Panc1 (cell line): ENCODE results near the gene DENND10. TPM values are rescaled to one million over a fixed set of nuclear protein-coding genes. Genes with fewer than 3 reads are reported as not detected.
A peak's percentile ranks its signal among the peaks of the same experiment; 100 is the strongest.
"Not testable (repeated sequence)": the region's sequence is repeated elsewhere in the genome, so short reads cannot be mapped to it uniquely, and the experiment has no call there.

Experiments
- ATAC-seq: fragments of 200-7000 bp; cut with Tn5 transposase; 2 replicates; pipeline ENCODE4 v1.9.1; 2020; ENCODE audit warnings: mild to moderate bottlenecking, moderate library complexity
- BruUV-seq: library from RNA; stranded (reverse); fragments of 400-500 nt; replicated peaks from 2 replicates; lab custom pipeline; 2021; lab: Mats Ljungman, UMichigan
- CTCF ChIA-PET: fragments of 300-600 bp; sonication (Branson Sonifier 250); formaldehyde crosslinking; loops from one replicate; lab custom pipeline; 2022; ENCODE audit warnings: antibody characterized with exemption; lab: Charles Lee
- POLR2A ChIA-PET: fragments of 300-600 bp; sonication (Branson Sonifier 250); formaldehyde crosslinking; loops from one replicate; lab custom pipeline; 2022; ENCODE audit warnings: antibody characterized with exemption; lab: Charles Lee
- DNase-seq: peaks from one replicate; pipeline ENCODE4 v3.0.0-alpha.2; 2010; ENCODE audit warnings: low read depth, low spot score
- H3K27ac ChIP-seq: 2 replicates; pipeline ENCODE4 v1.5.1; 2011; ENCODE audit warnings: mild to moderate bottlenecking, low read length, inconsistent platforms
- H3K27me3 ChIP-seq: fragments of 200-500 bp; sonication (Bioruptor generic); 2 replicates; pipeline ENCODE4 v1.6.0; 2014; ENCODE audit warnings: low read length, inconsistent platforms; ENCODE audit not compliant: control insufficient read depth, insufficient read depth
- H3K36me3 ChIP-seq: fragments of 200-500 bp; sonication (Bioruptor generic); 2 replicates; pipeline ENCODE4 v1.5.1; 2014; ENCODE audit warnings: inconsistent platforms, mild to moderate bottlenecking, low read length, moderate library complexity; ENCODE audit not compliant: control insufficient read depth, insufficient read depth
- H3K4me1 ChIP-seq: 2 replicates; pipeline ENCODE4 v1.5.1; 2011; ENCODE audit warnings: inconsistent platforms, mild to moderate bottlenecking, low read length, moderate library complexity; ENCODE audit not compliant: control insufficient read depth, insufficient read depth
- H3K4me3 ChIP-seq, 2 experiments: 2 replicates each; pipeline ENCODE4 v1.5.1; 2011 to 2012; ENCODE audit warnings: low read depth in 2 of 2, low read length in 2 of 2, mild to moderate bottlenecking in 2 of 2, inconsistent platforms in 1 of 2, moderate library complexity in 1 of 2
- H3K9me3 ChIP-seq: fragments of 200-500 bp; sonication (Bioruptor generic); 2 replicates; pipeline ENCODE4 v1.5.1; 2014; ENCODE audit warnings: low read depth, mild to moderate bottlenecking, inconsistent platforms, low read length, moderate library complexity; ENCODE audit not compliant: control insufficient read depth, insufficient read depth
- POLR2AphosphoS5 ChIP-seq: IDR thresholded peaks from 2 replicates; pipeline ENCODE4 v1.6.1; 2012; ENCODE audit warnings: mild to moderate bottlenecking, low read depth, low read length, moderate library complexity
- SIN3A ChIP-seq: IDR thresholded peaks from 2 replicates; pipeline ENCODE4 v1.6.1; 2012; ENCODE audit warnings: low read depth, mild to moderate bottlenecking, low read length, moderate library complexity, borderline replicate concordance; ENCODE audit not compliant: insufficient read depth
- TCF7L2 ChIP-seq: IDR thresholded peaks from 2 replicates; pipeline ENCODE4 v1.6.1; 2011; ENCODE audit warnings: mild to moderate bottlenecking, low read depth, low read length, inconsistent platforms
- in situ Hi-C: cut with HindIII; loops from 2 replicates; pipeline ENCODE4 v1.10.0; 2016; ENCODE audit warnings: low sequenced_read_pairs, low pct_unique_long_range_greater_than_20kb
- intact Hi-C: fragments of 100-400 bp; cut with micrococcal nuclease; formaldehyde crosslinking; loops from one replicate; pipeline ENCODE4 v1.10.0; 2022; ENCODE audit not compliant: unreplicated experiment
- total RNA-seq: library from RNA; stranded (reverse); gene quantifications from one replicate; pipeline ENCODE4 v1.2.1, GENCODE V29; 2021; ENCODE audit not compliant: unreplicated experiment
- TF ChIP-seq, protein P1 (sequence below): fragments of 450-650 bp; IDR thresholded peaks from 2 replicates; pipeline ENCODE4 v1.5.1; 2017; ENCODE audit warnings: mild to moderate bottlenecking
- TF ChIP-seq, protein P2 (sequence below), 2 experiments: IDR thresholded peaks; 2 replicates each; pipeline ENCODE4 v1.6.1; 2011 to 2012; ENCODE audit warnings: low read depth in 2 of 2, control low read depth in 1 of 2, low read length in 1 of 2, mild to moderate bottlenecking in 1 of 2, moderate library complexity in 1 of 2; ENCODE audit not compliant: insufficient read depth in 1 of 2

The DENND10 gene
- total RNA-seq, 1 experiment from 2014 or later, result 72.8 TPM

DNA sequence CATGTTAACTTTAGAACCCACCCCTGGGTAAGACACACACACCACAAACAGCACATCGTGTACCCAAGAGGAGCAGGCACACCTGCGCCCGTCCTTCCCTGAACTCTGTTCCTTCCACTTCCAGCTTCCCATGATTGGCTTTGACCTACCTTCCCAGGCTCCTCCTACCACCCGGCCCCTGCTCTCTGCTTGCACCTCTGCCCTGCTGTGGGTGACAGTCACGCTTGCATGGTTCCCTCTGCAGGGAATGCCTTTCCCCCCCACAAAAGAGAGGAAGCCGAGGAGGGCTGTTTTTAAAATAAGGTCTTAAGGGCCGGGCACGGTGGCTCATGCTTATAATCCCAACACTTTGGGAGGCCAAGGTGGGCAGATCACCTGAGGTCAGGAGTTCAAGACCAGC is 45.2 kb downstream of the DENND10 start:
- POLR2A ChIA-PET, result no interaction called here
- Histone ChIP-seq H3K4me1 (no peaks in the 10 kb centered on the region), H3K4me3 (no peak overlapping the region), H3K27ac (no peak overlapping the region), H3K36me3 (0 out of 2 replicates have a peak, but pooled peaks cover 3% of the 10 kb centered on the region), H3K9me3 (no peaks in the 10 kb centered on the region), H3K27me3 (no peaks in the 10 kb centered on the region)
- intact Hi-C loops (no loop called here), in situ Hi-C loops (no loop called here)
- CTCF ChIA-PET, result no interaction called here
- no peak for TF ChIP-seq POLR2AphosphoS5
- TF ChIP-seq, protein P1, sequence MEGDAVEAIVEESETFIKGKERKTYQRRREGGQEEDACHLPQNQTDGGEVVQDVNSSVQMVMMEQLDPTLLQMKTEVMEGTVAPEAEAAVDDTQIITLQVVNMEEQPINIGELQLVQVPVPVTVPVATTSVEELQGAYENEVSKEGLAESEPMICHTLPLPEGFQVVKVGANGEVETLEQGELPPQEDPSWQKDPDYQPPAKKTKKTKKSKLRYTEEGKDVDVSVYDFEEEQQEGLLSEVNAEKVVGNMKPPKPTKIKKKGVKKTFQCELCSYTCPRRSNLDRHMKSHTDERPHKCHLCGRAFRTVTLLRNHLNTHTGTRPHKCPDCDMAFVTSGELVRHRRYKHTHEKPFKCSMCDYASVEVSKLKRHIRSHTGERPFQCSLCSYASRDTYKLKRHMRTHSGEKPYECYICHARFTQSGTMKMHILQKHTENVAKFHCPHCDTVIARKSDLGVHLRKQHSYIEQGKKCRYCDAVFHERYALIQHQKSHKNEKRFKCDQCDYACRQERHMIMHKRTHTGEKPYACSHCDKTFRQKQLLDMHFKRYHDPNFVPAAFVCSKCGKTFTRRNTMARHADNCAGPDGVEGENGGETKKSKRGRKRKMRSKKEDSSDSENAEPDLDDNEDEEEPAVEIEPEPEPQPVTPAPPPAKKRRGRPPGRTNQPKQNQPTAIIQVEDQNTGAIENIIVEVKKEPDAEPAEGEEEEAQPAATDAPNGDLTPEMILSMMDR, result no peak
- no peak for TF ChIP-seq TCF7L2
- no peak for TF ChIP-seq SIN3A
- TF ChIP-seq, protein P2, sequence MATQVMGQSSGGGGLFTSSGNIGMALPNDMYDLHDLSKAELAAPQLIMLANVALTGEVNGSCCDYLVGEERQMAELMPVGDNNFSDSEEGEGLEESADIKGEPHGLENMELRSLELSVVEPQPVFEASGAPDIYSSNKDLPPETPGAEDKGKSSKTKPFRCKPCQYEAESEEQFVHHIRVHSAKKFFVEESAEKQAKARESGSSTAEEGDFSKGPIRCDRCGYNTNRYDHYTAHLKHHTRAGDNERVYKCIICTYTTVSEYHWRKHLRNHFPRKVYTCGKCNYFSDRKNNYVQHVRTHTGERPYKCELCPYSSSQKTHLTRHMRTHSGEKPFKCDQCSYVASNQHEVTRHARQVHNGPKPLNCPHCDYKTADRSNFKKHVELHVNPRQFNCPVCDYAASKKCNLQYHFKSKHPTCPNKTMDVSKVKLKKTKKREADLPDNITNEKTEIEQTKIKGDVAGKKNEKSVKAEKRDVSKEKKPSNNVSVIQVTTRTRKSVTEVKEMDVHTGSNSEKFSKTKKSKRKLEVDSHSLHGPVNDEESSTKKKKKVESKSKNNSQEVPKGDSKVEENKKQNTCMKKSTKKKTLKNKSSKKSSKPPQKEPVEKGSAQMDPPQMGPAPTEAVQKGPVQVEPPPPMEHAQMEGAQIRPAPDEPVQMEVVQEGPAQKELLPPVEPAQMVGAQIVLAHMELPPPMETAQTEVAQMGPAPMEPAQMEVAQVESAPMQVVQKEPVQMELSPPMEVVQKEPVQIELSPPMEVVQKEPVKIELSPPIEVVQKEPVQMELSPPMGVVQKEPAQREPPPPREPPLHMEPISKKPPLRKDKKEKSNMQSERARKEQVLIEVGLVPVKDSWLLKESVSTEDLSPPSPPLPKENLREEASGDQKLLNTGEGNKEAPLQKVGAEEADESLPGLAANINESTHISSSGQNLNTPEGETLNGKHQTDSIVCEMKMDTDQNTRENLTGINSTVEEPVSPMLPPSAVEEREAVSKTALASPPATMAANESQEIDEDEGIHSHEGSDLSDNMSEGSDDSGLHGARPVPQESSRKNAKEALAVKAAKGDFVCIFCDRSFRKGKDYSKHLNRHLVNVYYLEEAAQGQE (IDR thresholded peaks at IDR 0.05; ENCODE audit: insufficient read depth in 1 of 2, low read depth in 2 of 2, low read length in 1 of 2), result no peak
- DNase-seq, result no peak
- ATAC-seq, result no peak
- no TSS peak for BruUV-seq

DNA sequence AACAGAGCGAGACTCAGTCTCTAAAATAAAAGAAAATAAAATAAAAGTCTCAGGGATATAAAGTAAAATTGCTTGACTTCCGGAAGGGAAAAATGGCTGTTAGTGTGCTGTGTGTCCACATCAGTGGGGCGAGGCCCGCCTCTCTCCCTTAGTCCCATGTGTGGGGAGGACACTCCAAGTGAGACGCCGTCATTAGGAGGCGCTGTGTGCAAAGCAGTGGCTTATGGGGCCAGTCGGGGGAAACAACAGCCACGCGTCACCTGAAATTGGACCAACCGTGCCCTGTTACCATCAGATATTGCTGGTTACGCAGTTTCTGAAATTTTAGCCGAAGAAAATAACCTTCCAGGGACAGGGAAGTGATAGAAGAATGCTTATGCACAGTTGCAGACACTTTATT is 45.8 kb downstream of the DENND10 start:
- ATAC-seq (0 out of 2 replicates have a peak, but pooled peaks have one; percentile 59), DNase-seq (no peak)
- no peaks in the 10 kb centered on the region for H3K4me1 ChIP-seq
- H3K4me3 ChIP-seq, result no peak overlapping the region
- CTCF ChIA-PET, result no interaction called here
- H3K36me3 ChIP-seq, result peaks cover 4% of the 10 kb centered on the region; the same call in 1 of the 2 replicates
- BruUV-seq, result no TSS peak
- POLR2A ChIA-PET, result no interaction called here
- TF ChIP-seq TCF7L2, result no peak
- TF ChIP-seq, protein P1, result no peak
- no peak for TF ChIP-seq SIN3A
- TF ChIP-seq, protein P2 (IDR thresholded peaks at IDR 0.05; ENCODE audit: insufficient read depth in 1 of 2, low read depth in 2 of 2, low read length in 1 of 2), result no peak
- no peak for TF ChIP-seq POLR2AphosphoS5
- no peak overlapping the region for H3K27ac ChIP-seq
- no peaks in the 10 kb centered on the region for H3K9me3 ChIP-seq
- no peaks in the 10 kb centered on the region for H3K27me3 ChIP-seq
- in situ Hi-C loops (no loop called here), intact Hi-C loops (no loop called here)

DNA sequence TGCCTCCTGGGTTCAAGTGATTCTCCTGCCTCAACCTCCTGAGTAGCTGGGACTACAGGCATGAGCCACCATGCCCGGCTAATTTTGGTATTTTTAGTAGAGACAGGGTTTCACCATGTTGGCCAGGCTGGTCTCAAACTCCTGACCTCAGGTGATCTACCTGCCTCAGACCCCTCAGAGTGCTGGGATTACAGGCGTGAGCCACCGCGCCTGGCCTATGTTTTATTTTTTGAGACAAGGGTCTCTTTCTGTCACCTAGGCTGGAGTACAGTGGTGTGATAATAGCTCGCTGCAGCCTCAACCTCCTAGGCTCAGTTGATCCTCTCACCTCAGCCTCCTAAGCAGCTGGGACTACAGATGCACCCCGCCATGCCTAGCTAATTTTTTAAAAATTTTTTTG is 47.7 kb downstream of the DENND10 start:
- H3K4me3 ChIP-seq, H3K4me1 ChIP-seq, ATAC-seq, intact Hi-C loops, H3K27me3 ChIP-seq, DNase-seq, H3K27ac ChIP-seq, H3K36me3 ChIP-seq, in situ Hi-C loops, BruUV-seq, CTCF ChIA-PET, H3K9me3 ChIP-seq: not testable (repeated sequence)
- POLR2A ChIA-PET, result interaction anchor here (0.7 kb wide), 1 partner anchor 274 kb away, joined by 5 read pairs; no protein-coding TSS in a partner anchor
